ENCODE data around the gene CCDC149.

- TF ChIP-seq ZNF565 (CRISPR knock-in tag; conservative IDR thresholded peaks at IDR 0.05; ENCODE audit: low read depth) (no peak), POU6F1 (CRISPR knock-in tag; IDR thresholded peaks at IDR 0.05; ENCODE audit: borderline replicate concordance, low read depth) (no peak), ESRRG (CRISPR knock-in tag; IDR thresholded peaks at IDR 0.05) (no peak), PPARA (CRISPR knock-in tag; IDR thresholded peaks at IDR 0.05; ENCODE audit: borderline replicate concordance) (no peak), SNAI2 (CRISPR knock-in tag; IDR thresholded peaks at IDR 0.05) (no peak), OSR1 (CRISPR knock-in tag; IDR thresholded peaks at IDR 0.05) (no peak), ISL1 (CRISPR knock-in tag; IDR thresholded peaks at IDR 0.05) (no peak)
Observed at GRCh38 chr4:24794916-24795665, 117.8 kb downstream of the CCDC149 start, which contains the start of gene SOD3.

Measured in SK-N-SH treated with all-trans-retinoic acid at 6 μM for 48 hours (cell line).